Activated CD8-positive, alpha-beta T cell treated with anti-CD3 and anti-CD28 coated beads, Interleukin-2, amount 10 ng/mL, durations not matched to agents 7 days and 5 days (primary cell): Measurements from ENCODE around the gene MKLN1. TPM values are rescaled to one million over a fixed set of nuclear protein-coding genes. Genes with fewer than 3 reads are reported as not detected.

ENCODE experiments used
- ATAC-seq: fragments of 150-1000 bp; cut with Tn5 transposase; one replicate; pipeline ENCODE4 v1.10.0; 2021; ENCODE audit warnings: moderate library complexity
- CTCF ChIA-PET: fragments of 350-600 bp; sonication (Branson Sonifier 250); formaldehyde crosslinking; loops from one replicate; lab custom pipeline; 2021; ENCODE audit warnings: antibody characterized with exemption; lab: Charles Lee
- POLR2A ChIA-PET: fragments of 350-600 bp; sonication (Branson Sonifier 250); formaldehyde crosslinking; loops from one replicate; lab custom pipeline; 2021; ENCODE audit warnings: antibody characterized with exemption; lab: Charles Lee
- DNase-seq: peaks from one replicate; pipeline ENCODE4 v3.0.0-alpha.2; 2020
- H3K27ac Mint-ChIP-seq: one replicate; pipeline ENCODE4 v1.8.0; 2021; ENCODE audit warnings: mild to moderate bottlenecking, mixed read lengths
- H3K27me3 Mint-ChIP-seq: one replicate; pipeline ENCODE4 v1.8.0; 2021; ENCODE audit warnings: low read depth, mixed read lengths
- H3K36me3 Mint-ChIP-seq: one replicate; pipeline ENCODE4 v1.8.0; 2021; ENCODE audit warnings: low read depth, mixed read lengths
- H3K4me1 Mint-ChIP-seq: one replicate; pipeline ENCODE4 v1.8.0; 2021; ENCODE audit warnings: low read depth, mixed read lengths
- H3K4me3 Mint-ChIP-seq: one replicate; pipeline ENCODE4 v1.8.0; 2021; ENCODE audit warnings: mild to moderate bottlenecking, mixed read lengths
- H3K9me3 Mint-ChIP-seq: one replicate; pipeline ENCODE4 v1.8.0; 2022; ENCODE audit warnings: mixed read lengths; ENCODE audit not compliant: insufficient read depth
- total RNA-seq, 2 experiments: library from RNA; stranded (reverse); gene quantifications; one replicate each; pipeline ENCODE4 v1.2.3, GENCODE V29; 2021

MKLN1 gene
- total RNA-seq: 10 to 100 TPM; 31.6 to 34.0 TPM

- peaks cover 10% of the 10 kb centered on the region for H3K36me3 Mint-ChIP-seq
- ChIA-PET POLR2A (interaction anchor here (0.6 to 3.2 kb wide), 11 partner anchors 9 to 271 kb away, joined by 3 to 21 read pairs (median 4); no protein-coding TSS in a partner anchor), CTCF (interaction anchor here (1.1 to 3.0 kb wide), 4 partner anchors 9 to 266 kb away, joined by 3 to 9 read pairs (median 4); no protein-coding TSS in a partner anchor)
- H3K9me3 Mint-ChIP-seq: no peaks in the 10 kb centered on the region
- peaks cover 39% of the 10 kb centered on the region for H3K4me1 Mint-ChIP-seq
- DNase-seq: peak; percentile 92
- H3K27me3 Mint-ChIP-seq: no peaks in the 10 kb centered on the region
- H3K27ac Mint-ChIP-seq: peak within 1 kb of the TSS; percentile 96
- H3K4me3 Mint-ChIP-seq: peak within 1 kb of the TSS; percentile 98
- ATAC-seq: peak; percentile 95
Measured at GRCh38 chr7:131327626-131328376, at the start of gene MKLN1. TSS of gene MKLN1 (plus strand) at chr7:131327876. CDS start at chr7:131327900, 24 bp downstream.

- POLR2A ChIA-PET: no interaction called here
- H3K9me3 Mint-ChIP-seq: no peaks in the 10 kb centered on the region
- DNase-seq: no peak
- no peaks in the 10 kb centered on the region for H3K27me3 Mint-ChIP-seq
- no peaks in the 10 kb centered on the region for H3K4me1 Mint-ChIP-seq
- H3K36me3 Mint-ChIP-seq: no peaks in the 10 kb centered on the region
- no peak overlapping the region for H3K27ac Mint-ChIP-seq
- CTCF ChIA-PET: no interaction called here
- ATAC-seq: no peak
- H3K4me3 Mint-ChIP-seq: no peak overlapping the region
Measured at GRCh38 chr7:131279044-131279443, 48.6 kb upstream of the MKLN1 start.

GRCh38 chr7:131281266-131282048 lies 46.2 kb upstream of the MKLN1 start:
- Mint-ChIP-seq H3K36me3 (no peaks in the 10 kb centered on the region), H3K4me1 (no peaks in the 10 kb centered on the region), H3K4me3 (no peak overlapping the region), H3K27me3 (no peaks in the 10 kb centered on the region), H3K27ac (no peak overlapping the region), H3K9me3 (no peaks in the 10 kb centered on the region)
- ATAC-seq: no peak
- POLR2A ChIA-PET: no interaction called here
- no peak for DNase-seq
- CTCF ChIA-PET: no interaction called here

- DNase-seq (no peak), ATAC-seq (no peak)
- peaks cover 6% of the 10 kb centered on the region for H3K9me3 Mint-ChIP-seq
- no peaks in the 10 kb centered on the region for H3K4me1 Mint-ChIP-seq
- CTCF ChIA-PET: no interaction called here
- POLR2A ChIA-PET: no interaction called here
- H3K4me3 Mint-ChIP-seq: no peak overlapping the region
- no peaks in the 10 kb centered on the region for H3K36me3 Mint-ChIP-seq
- no peaks in the 10 kb centered on the region for H3K27me3 Mint-ChIP-seq
- no peak overlapping the region for H3K27ac Mint-ChIP-seq
Measured at GRCh38 chr7:131284702-131285419, 42.8 kb upstream of the MKLN1 start.

GRCh38 chr7:131285556-131285955 lies 42.1 kb upstream of the MKLN1 start:
- ChIA-PET POLR2A (interaction anchor here (0.6 kb wide), 1 partner anchor 42 kb away, joined by 3 read pairs; the partner anchor contains the start of gene MKLN1), CTCF (no interaction called here)
- H3K4me1 Mint-ChIP-seq: no peaks in the 10 kb centered on the region
- H3K4me3 Mint-ChIP-seq: no peak overlapping the region
- no peaks in the 10 kb centered on the region for H3K36me3 Mint-ChIP-seq
- no peak for ATAC-seq
- no peak for DNase-seq
- H3K27ac Mint-ChIP-seq: no peak overlapping the region
- no peaks in the 10 kb centered on the region for H3K27me3 Mint-ChIP-seq
- H3K9me3 Mint-ChIP-seq: peaks cover 6% of the 10 kb centered on the region

- no peak for ATAC-seq
- POLR2A ChIA-PET: no interaction called here
- Mint-ChIP-seq H3K36me3 (no peaks in the 10 kb centered on the region), H3K4me3 (no peak overlapping the region), H3K4me1 (no peaks in the 10 kb centered on the region), H3K27ac (no peak overlapping the region), H3K27me3 (peaks cover 2% of the 10 kb centered on the region), H3K9me3 (peaks cover 6% of the 10 kb centered on the region)
- DNase-seq: no peak
- CTCF ChIA-PET: no interaction called here
Measured at GRCh38 chr7:131288450-131288849, 39.2 kb upstream of the MKLN1 start.

- POLR2A ChIA-PET: no interaction called here
- Mint-ChIP-seq H3K27ac (no peak overlapping the region), H3K27me3 (peaks cover 2% of the 10 kb centered on the region), H3K9me3 (peaks cover 6% of the 10 kb centered on the region), H3K4me1 (no peaks in the 10 kb centered on the region), H3K36me3 (no peaks in the 10 kb centered on the region), H3K4me3 (no peak overlapping the region)
- ATAC-seq (no peak), DNase-seq (no peak)
- CTCF ChIA-PET: no interaction called here
Measured at GRCh38 chr7:131289051-131289450, 38.6 kb upstream of the MKLN1 start.

GRCh38 chr7:131292141-131292905 lies 35.4 kb upstream of the MKLN1 start:
- CTCF ChIA-PET: interaction anchor here (0.8 kb wide), 1 partner anchor 17 kb away, joined by 4 read pairs; no protein-coding TSS in a partner anchor
- ATAC-seq (no peak), DNase-seq (no peak)
- Mint-ChIP-seq H3K27ac (no peak overlapping the region), H3K9me3 (peaks cover 6% of the 10 kb centered on the region), H3K36me3 (no peaks in the 10 kb centered on the region), H3K4me3 (no peak overlapping the region), H3K27me3 (peaks cover 5% of the 10 kb centered on the region), H3K4me1 (no peaks in the 10 kb centered on the region)
- POLR2A ChIA-PET: no interaction called here

- CTCF ChIA-PET: interaction anchor here (0.8 kb wide), 1 partner anchor 16 kb away, joined by 4 read pairs; no protein-coding TSS in a partner anchor
- H3K36me3 Mint-ChIP-seq: no peaks in the 10 kb centered on the region
- POLR2A ChIA-PET: no interaction called here
- peaks cover 5% of the 10 kb centered on the region for H3K27me3 Mint-ChIP-seq
- peaks cover 3% of the 10 kb centered on the region for H3K9me3 Mint-ChIP-seq
- H3K4me1 Mint-ChIP-seq: no peaks in the 10 kb centered on the region
- H3K4me3 Mint-ChIP-seq: no peak overlapping the region
- DNase-seq (no peak), ATAC-seq (no peak)
- no peak overlapping the region for H3K27ac Mint-ChIP-seq
Measured at GRCh38 chr7:131293018-131293417, 34.7 kb upstream of the MKLN1 start.

GRCh38 chr7:131294553-131294952 lies 33.1 kb upstream of the MKLN1 start:
- ATAC-seq (no peak), DNase-seq (no peak)
- CTCF ChIA-PET: no interaction called here
- POLR2A ChIA-PET: interaction anchor here (0.8 to 1.0 kb wide), 3 partner anchors 10 to 205 kb away, joined by 3 to 4 read pairs (median 3); no protein-coding TSS in a partner anchor
- no peaks in the 10 kb centered on the region for H3K9me3 Mint-ChIP-seq
- no peak overlapping the region for H3K27ac Mint-ChIP-seq
- H3K36me3 Mint-ChIP-seq: no peaks in the 10 kb centered on the region
- H3K4me3 Mint-ChIP-seq: no peak overlapping the region
- peaks cover 5% of the 10 kb centered on the region for H3K27me3 Mint-ChIP-seq
- H3K4me1 Mint-ChIP-seq: no peaks in the 10 kb centered on the region

GRCh38 chr7:131298608-131298992 lies 29.1 kb upstream of the MKLN1 start:
- ATAC-seq: no peak
- Mint-ChIP-seq H3K27ac (no peak overlapping the region), H3K9me3 (no peaks in the 10 kb centered on the region), H3K27me3 (peaks cover 9% of the 10 kb centered on the region), H3K4me1 (no peaks in the 10 kb centered on the region), H3K36me3 (no peaks in the 10 kb centered on the region), H3K4me3 (no peak overlapping the region)
- ChIA-PET CTCF (interaction anchor here (1.1 kb wide), 1 partner anchor 151 kb away, joined by 3 read pairs; no protein-coding TSS in a partner anchor), POLR2A (no interaction called here)
- no peak for DNase-seq
